ENCODE data around the gene MACROD2. TPM values are rescaled to one million over a fixed set of nuclear protein-coding genes. Genes with fewer than 3 reads are reported as not detected.
A peak's percentile ranks its signal among the peaks of the same experiment; 100 is the strongest.

The MACROD2 gene
- total RNA-seq, 1 experiment from 2014 or later = 1.6 TPM

GRCh38 chr20:15236812-15237211, 1241.5 kb downstream of the MACROD2 start:
- TF ChIP-seq CTCF (conservative IDR thresholded peaks at IDR 0.05) = peak; percentile 82
- no peak overlapping the region for H3K18ac ChIP-seq (ENCODE audit: insufficient read length, low read depth, low read length)
- no peak overlapping the region for H4K5ac ChIP-seq (ENCODE audit: insufficient read length, low read depth, low read length)
- H3K23ac ChIP-seq (ENCODE audit: insufficient read length, low read depth, low read length) = no peak overlapping the region
- H3T11ph ChIP-seq (ENCODE audit: low read length) = no peak overlapping the region
- H4K8ac ChIP-seq (replicated peaks; ENCODE audit: insufficient read length, low read depth, low read length) = no peak overlapping the region
- Mint-ChIP-seq H3K4me3 (no peak overlapping the region), H3K9me3 (no peaks in the 10 kb centered on the region), H3K36me3 (ENCODE audit: insufficient read depth in 1 of 3, low read depth in 3 of 3) (no peaks in the 10 kb centered on the region), H3K27ac (peak overlapping the region in 1 of 3 experiments; percentile 7; a peak in 1 of 7 replicates), H3K27me3 (ENCODE audit: low read depth) (no peaks in the 10 kb centered on the region), H3K4me1 (peaks cover 0 to 2% of the 10 kb centered on the region in 2 experiments; a peak in 1 of 4 replicates)
- H2AFZ ChIP-seq (ENCODE audit: low read length) = no peak overlapping the region
- H3K27me3 ChIP-seq (ENCODE audit: insufficient read depth, low read length) = no peaks in the 10 kb centered on the region
- no peak overlapping the region for H2BK120ac ChIP-seq (ENCODE audit: low read depth, low read length, poor library complexity, severe bottlenecking)
- H3K4me1 ChIP-seq (ENCODE audit: insufficient read depth, low read length) = no peaks in the 10 kb centered on the region
- no peak overlapping the region for H3K4me2 ChIP-seq (ENCODE audit: insufficient read depth, insufficient read length, low read length)
- H3K9ac ChIP-seq (ENCODE audit: extremely low read depth, insufficient read length, low read length) = no peak overlapping the region
- H4K91ac ChIP-seq (ENCODE audit: insufficient read length, low read depth, low read length) = no peak overlapping the region
- no peak overlapping the region for H3K27ac ChIP-seq (ENCODE audit: insufficient read length, low read depth, low read length)
- H3K9me3 ChIP-seq (ENCODE audit: control insufficient read depth, low read depth, low read length) = no peaks in the 10 kb centered on the region
- no peaks in the 10 kb centered on the region for H4K20me1 ChIP-seq (ENCODE audit: control insufficient read depth, insufficient read depth, insufficient read length)
- DNase-seq = peak; percentile 71
- H2BK15ac ChIP-seq (ENCODE audit: low read depth, low read length) = no peak overlapping the region
- no peak overlapping the region for H2BK5ac ChIP-seq (ENCODE audit: insufficient read length, low read length)
- H2AK5ac ChIP-seq (ENCODE audit: insufficient read length, low read length) = no peak overlapping the region
- H3K14ac ChIP-seq (ENCODE audit: insufficient read depth, low read length) = no peak overlapping the region
- no peak overlapping the region for H2BK12ac ChIP-seq (ENCODE audit: insufficient read length, low read depth, low read length)
- no peak overlapping the region for H3K4ac ChIP-seq (ENCODE audit: low read depth, low read length)
- no CpG with 5 or more reads among the region's 1 CpG for WGBS (ENCODE audit: extremely low coverage, insufficient read length, low lambda C conversion rate)
- H3K56ac ChIP-seq (ENCODE audit: insufficient read length, low read depth, low read length) = no peak overlapping the region
- H2BK20ac ChIP-seq (ENCODE audit: low read depth, low read length, poor library complexity, severe bottlenecking) = no peak overlapping the region
- no peaks in the 10 kb centered on the region for H3K23me2 ChIP-seq (ENCODE audit: insufficient read length, low read depth, low read length, poor library complexity, severe bottlenecking)
- H3K79me2 ChIP-seq (ENCODE audit: insufficient read depth, low read length) = no peaks in the 10 kb centered on the region
- no peaks in the 10 kb centered on the region for H3K79me1 ChIP-seq (ENCODE audit: insufficient read depth, low read depth, low read length, poor library complexity, severe bottlenecking)

Data from H9 (cell line).